CD4-positive, alpha-beta T cell treated with Interleukin-4 for 4 hours (primary cell): ENCODE data around the gene RPL39L.

ENCODE experiments used
- DNase-seq: peaks from one replicate; pipeline ENCODE4 v3.0.0-alpha.2; 2020

RPL39L gene

GRCh38 chr3:187093320-187093719, 46.0 kb downstream of the RPL39L start:
- no peak for DNase-seq

- no peak for DNase-seq
Measured at GRCh38 chr3:187088701-187089100, 50.6 kb downstream of the RPL39L start.

GRCh38 chr3:187086831-187087230, 52.5 kb downstream of the RPL39L start:
- no peak for DNase-seq

- no peak for DNase-seq
Measured at GRCh38 chr3:187085933-187086332, 53.4 kb downstream of the RPL39L start.

- no peak for DNase-seq
Measured at GRCh38 chr3:187085021-187085666, 54.2 kb downstream of the RPL39L start.

- DNase-seq, result no peak
Measured at GRCh38 chr3:187084580-187084979, 54.7 kb downstream of the RPL39L start.

GRCh38 chr3:187084126-187084525, 55.2 kb downstream of the RPL39L start:
- DNase-seq, result no peak

- no peak for DNase-seq
Measured at GRCh38 chr3:187082758-187083375, 56.4 kb downstream of the RPL39L start.

GRCh38 chr3:187080799-187081450, 58.4 kb downstream of the RPL39L start:
- no peak for DNase-seq

- no peak for DNase-seq
Measured at GRCh38 chr3:187079090-187080022, 59.9 kb downstream of the RPL39L start.

GRCh38 chr3:187077537-187077936, 61.8 kb downstream of the RPL39L start:
- DNase-seq, result no peak

- DNase-seq, result no peak
Measured at GRCh38 chr3:187077085-187077484, 62.2 kb downstream of the RPL39L start.

- no peak for DNase-seq
Measured at GRCh38 chr3:187076297-187076696, 63.0 kb downstream of the RPL39L start.

- no peak for DNase-seq
Measured at GRCh38 chr3:187074846-187075245, 64.5 kb downstream of the RPL39L start.

- no peak for DNase-seq
Measured at GRCh38 chr3:187073581-187074098, 65.7 kb downstream of the RPL39L start.

GRCh38 chr3:187072511-187072910, 66.8 kb downstream of the RPL39L start:
- no peak for DNase-seq

- no peak for DNase-seq
Measured at GRCh38 chr3:187072102-187072501, 67.2 kb downstream of the RPL39L start.
